Fibroblast of lung (primary cell): Measurements from ENCODE around the gene LPGAT1. TPM values are rescaled to one million over a fixed set of nuclear protein-coding genes. Genes with fewer than 3 reads are reported as not detected.

Experiments used
- DNase-seq, 2 donors: peaks; one replicate each; pipeline versions ENCODE4 v3.0.0 to v3.0.0-alpha.2; 2010; ENCODE audit warnings: low read depth in 2 of 2
- H2AFZ ChIP-seq: 2 replicates; pipeline ENCODE4 v1.5.1; 2012; ENCODE audit warnings: low read length, control low read depth, inconsistent platforms
- H3K27ac ChIP-seq: 2 replicates; pipeline ENCODE4 v1.5.1; 2011; ENCODE audit warnings: low read length, control low read depth; ENCODE audit not compliant: insufficient read depth
- H3K27me3 ChIP-seq: 2 replicates; pipeline ENCODE4 v1.5.1; 2011; ENCODE audit warnings: mild to moderate bottlenecking, low read length; ENCODE audit not compliant: control insufficient read depth, insufficient read depth
- H3K36me3 ChIP-seq: 2 replicates; pipeline ENCODE4 v1.5.1; 2011; ENCODE audit warnings: low read length; ENCODE audit not compliant: control insufficient read depth, insufficient read depth
- H3K4me1 ChIP-seq: 2 replicates; pipeline ENCODE4 v1.5.1; 2011; ENCODE audit warnings: low read length; ENCODE audit not compliant: control insufficient read depth, insufficient read depth; ENCODE audit errors: extremely low read depth
- H3K4me2 ChIP-seq: 2 replicates; pipeline ENCODE4 v1.5.1; 2011; ENCODE audit warnings: low read length, control low read depth; ENCODE audit not compliant: insufficient read depth; ENCODE audit errors: extremely low read depth
- H3K4me3 ChIP-seq, 4 experiments: fragments of 200-600 bp in 1 of 4; sonication (generic) in 1 of 4; replicated peaks in 1 of 4; 2 replicates each; pipeline ENCODE4 v1.5.1; 2011 to 2016; ENCODE audit warnings: low read length in 4 of 4, low read depth in 3 of 4, mild to moderate bottlenecking in 3 of 4, control low read depth in 2 of 4, inconsistent platforms in 1 of 4, mixed read lengths in 1 of 4; ENCODE audit not compliant: insufficient read depth in 1 of 4; ENCODE audit errors: control extremely low read depth in 1 of 4
- H3K79me2 ChIP-seq: 2 replicates; pipeline ENCODE4 v1.5.1; 2012; ENCODE audit warnings: mild to moderate bottlenecking, low read length, inconsistent platforms; ENCODE audit not compliant: control insufficient read depth, insufficient read depth
- H3K9ac ChIP-seq: 2 replicates; pipeline ENCODE4 v1.5.1; 2011; ENCODE audit warnings: mild to moderate bottlenecking, low read length, control low read depth; ENCODE audit not compliant: insufficient read depth
- H3K9me3 ChIP-seq: 2 replicates; pipeline ENCODE4 v1.5.1; 2012; ENCODE audit warnings: low read depth, low read length; ENCODE audit not compliant: control insufficient read depth, insufficient read depth
- H4K20me1 ChIP-seq: 2 replicates; pipeline ENCODE4 v1.5.1; 2011; ENCODE audit warnings: low read length; ENCODE audit not compliant: control insufficient read depth, insufficient read depth; ENCODE audit errors: extremely low read depth
- EZH2 ChIP-seq: IDR thresholded peaks from 2 replicates; pipeline ENCODE4 v1.5.1; 2012; ENCODE audit warnings: low read length, control low read depth, mild to moderate bottlenecking; ENCODE audit errors: missing control alignments
- polyA plus RNA-seq, 2 donors: library from polyadenylated mRNA; depleted of rRNA in 1 of 2; stranded (reverse) in 1 of 2; unstranded in 1 of 2; fragments of >200 nt; gene quantifications; 2 replicates each; pipeline ENCODE4 v1.2.1, GENCODE V29; 2011 to 2012; ENCODE audit warnings: missing spikeins in 1 of 2
- total RNA-seq: library from RNA; depleted of rRNA; stranded (reverse); fragments of >200 nt; gene quantifications from 2 replicates; pipeline ENCODE4 v1.2.1, GENCODE V29; 2014
- TF ChIP-seq, protein P1 (sequence below), 2 donors: IDR thresholded peaks in 1 of 2; conservative IDR thresholded peaks in 1 of 2; 1 replicate in 1 of 2; 2 replicates in 1 of 2; pipeline ENCODE4 v1.5.1; 2011 to 2012; ENCODE audit warnings: low read length in 2 of 2, control low read depth in 1 of 2, inconsistent platforms in 1 of 2, low read depth in 1 of 2, mild to moderate bottlenecking in 1 of 2

Gene LPGAT1
- total and polyA plus RNA-seq, 2 donors (not counting 1 experiment from before 2014, with no cell fraction given): 20.7 to 34.7 TPM

GRCh38 chr1:211829343-211830054, 1.1 kb downstream of the LPGAT1 start:
- no peaks in the 10 kb centered on the region for H3K27me3 ChIP-seq
- H2AFZ ChIP-seq: peak overlapping the region; percentile 38
- peak; percentile 20 to 28 for DNase-seq
- peak overlapping the region; percentile 57 to 87 (median 64) for H3K4me3 ChIP-seq
- no peaks in the 10 kb centered on the region for H3K4me1 ChIP-seq
- H3K27ac ChIP-seq: peak overlapping the region; percentile 4
- no peaks in the 10 kb centered on the region for H4K20me1 ChIP-seq
- peak overlapping the region; percentile 86 for H3K4me2 ChIP-seq
- no peaks in the 10 kb centered on the region for H3K9me3 ChIP-seq
- H3K79me2 ChIP-seq: peaks cover 2% of the 10 kb centered on the region
- H3K36me3 ChIP-seq: no peaks in the 10 kb centered on the region
- TF ChIP-seq, protein P1, sequence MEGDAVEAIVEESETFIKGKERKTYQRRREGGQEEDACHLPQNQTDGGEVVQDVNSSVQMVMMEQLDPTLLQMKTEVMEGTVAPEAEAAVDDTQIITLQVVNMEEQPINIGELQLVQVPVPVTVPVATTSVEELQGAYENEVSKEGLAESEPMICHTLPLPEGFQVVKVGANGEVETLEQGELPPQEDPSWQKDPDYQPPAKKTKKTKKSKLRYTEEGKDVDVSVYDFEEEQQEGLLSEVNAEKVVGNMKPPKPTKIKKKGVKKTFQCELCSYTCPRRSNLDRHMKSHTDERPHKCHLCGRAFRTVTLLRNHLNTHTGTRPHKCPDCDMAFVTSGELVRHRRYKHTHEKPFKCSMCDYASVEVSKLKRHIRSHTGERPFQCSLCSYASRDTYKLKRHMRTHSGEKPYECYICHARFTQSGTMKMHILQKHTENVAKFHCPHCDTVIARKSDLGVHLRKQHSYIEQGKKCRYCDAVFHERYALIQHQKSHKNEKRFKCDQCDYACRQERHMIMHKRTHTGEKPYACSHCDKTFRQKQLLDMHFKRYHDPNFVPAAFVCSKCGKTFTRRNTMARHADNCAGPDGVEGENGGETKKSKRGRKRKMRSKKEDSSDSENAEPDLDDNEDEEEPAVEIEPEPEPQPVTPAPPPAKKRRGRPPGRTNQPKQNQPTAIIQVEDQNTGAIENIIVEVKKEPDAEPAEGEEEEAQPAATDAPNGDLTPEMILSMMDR (conservative IDR thresholded peaks at IDR 0.05 in 1 of 2, IDR thresholded peaks at IDR 0.05 in 1 of 2; ENCODE audit: low read depth in 1 of 2, low read length in 2 of 2): no peak
- no peak for TF ChIP-seq EZH2
- peak overlapping the region; percentile 68 for H3K9ac ChIP-seq

- H3K27me3 ChIP-seq: no peaks in the 10 kb centered on the region
- DNase-seq: peak; percentile 19 to 22
- peak overlapping the region; percentile 86 for H3K4me2 ChIP-seq
- no peaks in the 10 kb centered on the region for H3K36me3 ChIP-seq
- H2AFZ ChIP-seq: no peak overlapping the region
- peak overlapping the region in 3 of 4 experiments; percentile 57 to 87 (median 69) for H3K4me3 ChIP-seq
- TF ChIP-seq, protein P1 (conservative IDR thresholded peaks at IDR 0.05 in 1 of 2, IDR thresholded peaks at IDR 0.05 in 1 of 2; ENCODE audit: low read depth in 1 of 2, low read length in 2 of 2): no peak
- TF ChIP-seq EZH2: no peak
- no peak overlapping the region for H3K9ac ChIP-seq
- H3K79me2 ChIP-seq: peaks cover 2% of the 10 kb centered on the region
- no peaks in the 10 kb centered on the region for H3K9me3 ChIP-seq
- H4K20me1 ChIP-seq: no peaks in the 10 kb centered on the region
- H3K4me1 ChIP-seq: no peaks in the 10 kb centered on the region
- H3K27ac ChIP-seq: no peak overlapping the region
These were observed 1.8 kb downstream of the LPGAT1 start for GRCh38 chr1:211828584-211829342.

GRCh38 chr1:211827051-211827450, 3.5 kb downstream of the LPGAT1 start:
- Histone ChIP-seq H3K9ac (no peak overlapping the region), H3K4me3 (no peak overlapping the region), H3K9me3 (no peaks in the 10 kb centered on the region), H3K4me1 (no peaks in the 10 kb centered on the region), H3K27me3 (no peaks in the 10 kb centered on the region), H3K79me2 (peaks cover 2% of the 10 kb centered on the region), H2AFZ (no peak overlapping the region), H3K4me2 (no peak overlapping the region), H4K20me1 (no peaks in the 10 kb centered on the region), H3K27ac (no peak overlapping the region), H3K36me3 (no peaks in the 10 kb centered on the region)
- no peak for TF ChIP-seq EZH2
- TF ChIP-seq, protein P1 (conservative IDR thresholded peaks at IDR 0.05 in 1 of 2, IDR thresholded peaks at IDR 0.05 in 1 of 2; ENCODE audit: low read depth in 1 of 2, low read length in 2 of 2): no peak
- no peak for DNase-seq
